Kidney (tissue), 14 donors: ENCODE data around the gene XYLT1. TPM values are rescaled to one million over a fixed set of nuclear protein-coding genes. Genes with fewer than 3 reads are reported as not detected.

Experiments
- DNase-seq, 5 donors: peaks; one replicate each; pipeline ENCODE4 v3.0.0-alpha.2; 2013 to 2020
- FAIRE-seq: peaks from 2 replicates; lab custom pipeline; 2012; peaks lifted over from hg19 to GRCh38; lab: Jason Lieb, UNC
- H3K27ac ChIP-seq, 2 donors: one replicate each; pipeline ENCODE4 v1.7.0; 2013; ENCODE audit warnings: low read depth in 2 of 2, low read length in 2 of 2, inconsistent platforms in 1 of 2
- H3K27me3 ChIP-seq: one replicate; pipeline ENCODE4 v1.7.1; 2013; ENCODE audit warnings: low read length, inconsistent platforms; ENCODE audit not compliant: control insufficient read depth, insufficient read depth
- H3K36me3 ChIP-seq, 3 donors: one replicate each; pipeline versions ENCODE4 v1.7.0 to v1.7.1; 2013; ENCODE audit warnings: low read length in 3 of 3, control low read depth in 1 of 3, inconsistent platforms in 1 of 3; ENCODE audit not compliant: insufficient read depth in 3 of 3, control insufficient read depth in 2 of 3
- H3K4me1 ChIP-seq, 3 donors: one replicate each; pipeline versions ENCODE4 v1.7.0 to v1.7.1; 2013; ENCODE audit warnings: low read length in 3 of 3, inconsistent platforms in 1 of 3, low read depth in 1 of 3; ENCODE audit not compliant: control insufficient read depth in 2 of 3, insufficient read depth in 2 of 3
- H3K4me3 ChIP-seq, 3 donors: one replicate each; pipeline versions ENCODE4 v1.7.0 to v1.8.1; 2013; ENCODE audit warnings: low read length in 3 of 3, control low read depth in 1 of 3, inconsistent platforms in 1 of 3
- H3K9ac ChIP-seq, 3 donors: one replicate each; pipeline versions ENCODE4 v1.7.0 to v1.7.1; 2013; ENCODE audit warnings: low read length in 3 of 3, control low read depth in 1 of 3, inconsistent platforms in 1 of 3
- H3K9me3 ChIP-seq, 3 donors: one replicate each; pipeline versions ENCODE4 v1.7.0 to v1.7.1; 2013; ENCODE audit warnings: low read length in 3 of 3, control low read depth in 1 of 3, inconsistent platforms in 1 of 3; ENCODE audit not compliant: control insufficient read depth in 2 of 3, insufficient read depth in 1 of 3
- intact Hi-C: fragments of 100-400 bp; cut with DNase I; formaldehyde crosslinking; loops from one replicate; pipeline ENCODE4 v1.11.1; 2022
- polyA plus RNA-seq: library from polyadenylated mRNA; stranded (reverse); fragments of 350-450 nt; fragmentation: Illumina TruSeq; extraction: RNeasy Lipid Tissue Mini Kit (QIAGEN cat#74804); gene quantifications from one replicate; pipeline ENCODE4 v1.2.3, GENCODE V29; 2014; ENCODE audit warnings: low read depth, low replicate concordance; ENCODE audit not compliant: insufficient read depth
- total RNA-seq: library from RNA; stranded (reverse); fragmentation: NEBNext Ultra II Directional; extraction: Animal tissue kit (Norgen Biotek cat#: 25700); gene quantifications from one replicate; pipeline ENCODE4 v1.2.1, GENCODE V29; 2021
- TF ChIP-seq, protein P1 (sequence below): IDR thresholded peaks from 3 replicates; pipeline ENCODE4 v1.5.1; 2012; ENCODE audit warnings: mild to moderate bottlenecking, moderate library complexity, borderline replicate concordance; ENCODE audit not compliant: insufficient read depth; ENCODE audit errors: extremely low read depth
- donor health status: control.
- donor health status: control.
- donor health status: control.
- donor health status: control.
- donor health status: control.
- donor health status: DM: yes; HTN: yes; CAD: no.
- donor health status: Normal renal cell carcinoma (clear cell type).

Gene XYLT1
- total and polyA plus RNA-seq, 2 donors from 2014 or later = 0.52 to 7.6 TPM

- no peaks in the 10 kb centered on the region for H3K4me1 ChIP-seq
- H3K27ac ChIP-seq = no peak overlapping the region
- H3K9ac ChIP-seq = no peak overlapping the region
- TF ChIP-seq, protein P1, sequence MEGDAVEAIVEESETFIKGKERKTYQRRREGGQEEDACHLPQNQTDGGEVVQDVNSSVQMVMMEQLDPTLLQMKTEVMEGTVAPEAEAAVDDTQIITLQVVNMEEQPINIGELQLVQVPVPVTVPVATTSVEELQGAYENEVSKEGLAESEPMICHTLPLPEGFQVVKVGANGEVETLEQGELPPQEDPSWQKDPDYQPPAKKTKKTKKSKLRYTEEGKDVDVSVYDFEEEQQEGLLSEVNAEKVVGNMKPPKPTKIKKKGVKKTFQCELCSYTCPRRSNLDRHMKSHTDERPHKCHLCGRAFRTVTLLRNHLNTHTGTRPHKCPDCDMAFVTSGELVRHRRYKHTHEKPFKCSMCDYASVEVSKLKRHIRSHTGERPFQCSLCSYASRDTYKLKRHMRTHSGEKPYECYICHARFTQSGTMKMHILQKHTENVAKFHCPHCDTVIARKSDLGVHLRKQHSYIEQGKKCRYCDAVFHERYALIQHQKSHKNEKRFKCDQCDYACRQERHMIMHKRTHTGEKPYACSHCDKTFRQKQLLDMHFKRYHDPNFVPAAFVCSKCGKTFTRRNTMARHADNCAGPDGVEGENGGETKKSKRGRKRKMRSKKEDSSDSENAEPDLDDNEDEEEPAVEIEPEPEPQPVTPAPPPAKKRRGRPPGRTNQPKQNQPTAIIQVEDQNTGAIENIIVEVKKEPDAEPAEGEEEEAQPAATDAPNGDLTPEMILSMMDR = no peak
- no peaks in the 10 kb centered on the region for H3K36me3 ChIP-seq
- DNase-seq = no peak
- intact Hi-C loops = loop anchor here (10.0 kb wide), 1 partner anchor 233 kb away; no protein-coding TSS in a partner anchor
- no peaks in the 10 kb centered on the region for H3K9me3 ChIP-seq
- no peak for FAIRE-seq
- no peak overlapping the region for H3K4me3 ChIP-seq
- no peaks in the 10 kb centered on the region for H3K27me3 ChIP-seq
These were observed 409.4 kb downstream of the XYLT1 start for GRCh38 chr16:17061326-17061725.

GRCh38 chr16:17058471-17058870, 412.3 kb downstream of the XYLT1 start:
- no peak for FAIRE-seq
- TF ChIP-seq, protein P1 = no peak
- H3K36me3 ChIP-seq = no peaks in the 10 kb centered on the region
- H3K9me3 ChIP-seq = no peaks in the 10 kb centered on the region
- no peak for DNase-seq
- no peaks in the 10 kb centered on the region for H3K4me1 ChIP-seq
- H3K27ac ChIP-seq = no peak overlapping the region
- H3K27me3 ChIP-seq = no peaks in the 10 kb centered on the region
- no peak overlapping the region for H3K9ac ChIP-seq
- H3K4me3 ChIP-seq = no peak overlapping the region
- intact Hi-C loops = no loop called here

DNA sequence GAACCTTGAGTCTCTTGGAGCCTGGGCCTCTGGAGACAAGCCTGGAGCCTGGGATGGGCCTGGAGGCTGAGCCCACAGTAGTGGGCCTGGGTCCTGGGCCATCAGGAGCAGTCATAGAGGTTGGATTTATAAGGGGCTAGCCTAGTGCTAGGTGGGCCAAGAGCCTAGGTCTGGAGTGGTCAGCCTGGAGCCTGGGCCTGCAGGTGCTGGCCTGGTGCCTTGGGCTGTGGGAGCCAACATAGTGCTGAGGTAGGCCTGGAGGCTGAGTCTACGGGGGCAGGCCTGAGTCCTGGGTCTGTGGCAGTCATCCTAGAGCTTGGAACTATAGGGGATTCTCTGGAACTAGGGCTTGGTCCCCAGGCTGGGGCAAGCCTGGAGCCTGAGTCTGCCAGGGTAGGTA, 414.1 kb downstream of the XYLT1 start:
- Histone ChIP-seq H3K27ac (no peak overlapping the region), H3K9me3 (peaks cover 0 to 3% (median 0%) of the 10 kb centered on the region in 3 donors), H3K36me3 (no peaks in the 10 kb centered on the region), H3K4me3 (no peak overlapping the region), H3K4me1 (no peaks in the 10 kb centered on the region), H3K27me3 (no peaks in the 10 kb centered on the region), H3K9ac (no peak overlapping the region)
- TF ChIP-seq, protein P1 = no peak
- intact Hi-C loops = no loop called here
- FAIRE-seq = no peak
- no peak for DNase-seq
